ENCODE data around the gene INPP4B. TPM values are rescaled to one million over a fixed set of nuclear protein-coding genes. Genes with fewer than 3 reads are reported as not detected.
"Not testable (repeated sequence)": the region's sequence is repeated elsewhere in the genome, so short reads cannot be mapped to it uniquely, and the experiment has no call there.

INPP4B gene
- total RNA-seq, 1 experiment from 2014 or later, result 25.2 TPM

DNA sequence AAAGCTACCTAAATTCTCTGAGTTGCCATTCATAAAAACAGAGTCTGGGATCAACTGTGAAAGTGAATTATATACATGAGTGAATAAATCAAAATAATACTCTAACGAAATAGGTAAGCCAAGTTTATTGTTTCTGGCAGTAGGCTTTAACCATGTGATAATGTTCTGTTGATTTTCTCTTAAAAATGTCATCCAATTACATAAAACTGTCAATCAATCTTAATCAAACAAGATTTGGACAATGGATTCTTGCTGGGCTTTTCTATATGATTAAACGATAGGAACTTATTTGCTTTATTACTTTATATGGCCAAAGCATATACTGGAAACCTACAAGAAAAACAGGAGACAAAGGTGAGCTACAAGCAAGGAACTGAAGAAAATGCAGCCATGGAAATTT lies 148.8 kb downstream of the INPP4B start:
- Histone ChIP-seq H3K27me3 (no peaks in the 10 kb centered on the region), H3K27ac (no peak overlapping the region), H3K4me3 (no peak overlapping the region), H3K9me3 (replicated peaks) (no peaks in the 10 kb centered on the region), H3K4me1 (no peaks in the 10 kb centered on the region), H3K36me3 (no peaks in the 10 kb centered on the region)
- no peak for DNase-seq

DNA sequence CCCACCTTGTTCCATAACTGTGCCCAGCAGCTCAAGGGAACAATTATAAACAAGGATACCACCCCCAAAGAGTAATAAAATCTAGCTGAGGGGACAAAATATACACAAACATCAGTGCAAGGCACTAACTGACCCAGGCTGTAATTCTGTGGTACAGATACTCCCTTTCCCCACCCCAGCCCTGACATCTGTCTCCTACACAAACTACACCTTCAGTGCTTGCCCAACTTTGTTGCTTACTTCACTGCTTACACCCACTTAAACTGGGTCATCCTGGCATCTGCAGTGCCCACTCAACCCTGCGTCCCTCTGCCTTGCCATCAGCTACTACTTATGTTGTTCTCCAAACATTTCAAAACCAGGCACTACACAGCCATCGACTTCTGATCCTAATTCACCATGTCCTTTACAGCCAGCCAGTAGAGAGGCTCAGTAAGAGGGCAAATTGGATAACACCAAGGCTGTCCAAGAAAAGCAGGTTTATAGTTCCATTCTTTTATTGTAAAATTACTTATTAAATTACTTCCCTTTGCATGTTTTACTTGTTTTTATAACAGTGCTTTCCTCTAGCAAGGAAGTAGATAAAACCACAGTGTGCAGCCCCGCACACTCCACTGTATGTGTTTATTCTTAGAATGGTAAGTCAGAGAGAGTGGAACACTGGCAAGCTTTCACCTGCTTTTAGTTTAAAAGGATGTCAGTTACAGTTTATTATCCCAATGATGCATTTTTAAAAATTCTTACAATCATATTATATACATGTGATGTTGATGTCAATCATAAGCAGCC lies 149.6 kb downstream of the INPP4B start:
- no peak overlapping the region for H3K4me3 ChIP-seq
- no peak overlapping the region for H3K27ac ChIP-seq
- H3K36me3 ChIP-seq, result no peaks in the 10 kb centered on the region
- no peak for DNase-seq
- no peaks in the 10 kb centered on the region for H3K4me1 ChIP-seq
- no peaks in the 10 kb centered on the region for H3K27me3 ChIP-seq
- H3K9me3 ChIP-seq (replicated peaks), result no peaks in the 10 kb centered on the region

DNA sequence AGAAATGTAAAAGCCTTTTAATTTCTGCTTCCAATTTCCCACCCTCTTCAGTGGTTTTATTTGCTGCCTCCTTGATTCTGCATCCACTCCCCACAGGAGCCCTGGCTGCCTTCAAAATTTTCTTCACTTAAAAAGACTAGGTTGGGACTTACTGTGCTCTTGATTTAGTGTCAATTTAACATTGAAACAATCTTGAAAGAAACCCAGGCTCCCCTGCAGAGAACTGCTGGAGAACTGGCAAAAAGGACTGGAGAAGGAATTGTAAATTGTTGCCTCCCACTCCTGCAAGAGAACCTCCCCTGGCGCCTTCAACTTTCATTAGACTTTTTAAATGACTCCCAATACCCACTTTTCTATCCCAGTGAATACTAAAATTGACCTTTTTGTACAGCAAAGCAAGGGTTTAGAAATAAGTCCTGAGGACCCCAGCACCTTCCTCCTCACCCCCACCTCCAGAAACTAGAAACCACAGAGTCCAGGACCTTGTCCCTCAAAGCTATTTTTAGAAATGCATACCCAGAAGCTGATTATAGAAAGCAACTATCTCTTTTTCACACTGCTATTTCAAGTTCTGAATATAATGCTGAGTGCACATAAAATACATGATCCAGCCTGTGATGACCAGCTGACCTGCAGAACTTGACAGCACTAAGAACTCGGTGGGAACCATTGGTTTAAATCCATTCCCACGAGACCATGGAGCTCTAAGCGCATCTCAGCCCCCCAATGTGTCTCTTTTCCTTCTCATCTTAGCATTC lies 155.5 kb downstream of the INPP4B start:
- Histone ChIP-seq H3K4me1 (no peaks in the 10 kb centered on the region), H3K36me3 (no peaks in the 10 kb centered on the region), H3K27me3 (no peaks in the 10 kb centered on the region), H3K9me3 (replicated peaks) (no peaks in the 10 kb centered on the region), H3K4me3 (no peak overlapping the region), H3K27ac (no peak overlapping the region)
- no peak for DNase-seq

DNA sequence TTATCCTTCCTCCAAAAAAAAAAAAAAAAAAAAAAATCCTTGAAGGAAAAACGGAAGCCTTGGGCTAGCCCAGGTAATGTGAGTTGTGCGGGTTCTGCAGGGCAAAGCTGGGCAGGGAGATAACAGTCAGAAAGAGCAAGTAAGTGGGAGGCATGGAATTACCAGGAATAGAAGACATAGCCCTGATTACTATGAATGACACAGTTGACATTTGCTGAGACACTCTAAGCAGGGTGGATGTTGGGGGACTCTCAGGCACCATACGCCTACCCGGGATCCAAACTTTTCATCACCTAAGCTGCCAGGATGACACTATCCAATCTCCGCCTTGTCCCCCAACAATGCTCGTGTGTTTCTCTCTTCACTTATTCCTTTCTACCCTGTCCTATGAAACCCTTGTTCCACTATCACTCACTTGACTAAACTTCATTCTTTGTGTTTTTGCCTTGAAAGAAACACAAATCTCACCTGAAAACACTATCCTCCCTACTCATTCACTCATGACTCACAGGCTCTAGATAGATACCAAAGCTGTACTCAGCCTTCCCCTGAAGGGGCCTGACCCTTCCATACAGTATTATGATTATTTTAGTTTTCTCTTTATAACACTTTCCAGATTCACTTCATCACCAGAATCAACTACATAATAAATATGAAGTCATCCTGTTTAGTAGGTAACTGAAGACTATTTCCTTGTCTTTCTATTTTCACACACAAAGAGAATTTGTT lies 158.4 kb downstream of the INPP4B start:
- no peaks in the 10 kb centered on the region for H3K27me3 ChIP-seq
- no peaks in the 10 kb centered on the region for H3K9me3 ChIP-seq (replicated peaks)
- no peak overlapping the region for H3K4me3 ChIP-seq
- H3K36me3 ChIP-seq, result no peaks in the 10 kb centered on the region
- no peak overlapping the region for H3K27ac ChIP-seq
- no peak for DNase-seq
- no peaks in the 10 kb centered on the region for H3K4me1 ChIP-seq

DNA sequence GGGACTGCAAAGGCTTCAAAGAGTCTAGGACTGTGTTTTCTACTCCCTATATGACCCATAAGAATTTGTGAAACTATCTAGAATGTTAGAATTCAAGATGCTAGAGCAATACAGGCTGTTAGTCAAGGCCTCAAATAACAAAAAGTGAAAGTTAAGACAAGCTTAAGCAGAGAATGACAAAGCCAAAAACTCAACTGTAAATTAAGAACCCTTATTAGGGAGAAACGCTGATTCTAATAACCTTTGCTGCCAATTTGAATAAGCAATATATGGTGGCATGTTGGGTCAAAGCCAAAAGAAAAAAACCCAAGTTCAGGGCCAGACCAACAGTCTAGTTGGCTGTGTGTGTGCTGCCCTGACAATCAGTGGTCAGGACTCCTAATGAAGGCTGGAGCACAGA lies 160.0 kb downstream of the INPP4B start:
- no peak for DNase-seq
- no peaks in the 10 kb centered on the region for H3K27me3 ChIP-seq
- no peaks in the 10 kb centered on the region for H3K9me3 ChIP-seq (replicated peaks)
- H3K4me1 ChIP-seq, result no peaks in the 10 kb centered on the region
- H3K4me3 ChIP-seq, result no peak overlapping the region
- no peaks in the 10 kb centered on the region for H3K36me3 ChIP-seq
- H3K27ac ChIP-seq, result no peak overlapping the region

DNA sequence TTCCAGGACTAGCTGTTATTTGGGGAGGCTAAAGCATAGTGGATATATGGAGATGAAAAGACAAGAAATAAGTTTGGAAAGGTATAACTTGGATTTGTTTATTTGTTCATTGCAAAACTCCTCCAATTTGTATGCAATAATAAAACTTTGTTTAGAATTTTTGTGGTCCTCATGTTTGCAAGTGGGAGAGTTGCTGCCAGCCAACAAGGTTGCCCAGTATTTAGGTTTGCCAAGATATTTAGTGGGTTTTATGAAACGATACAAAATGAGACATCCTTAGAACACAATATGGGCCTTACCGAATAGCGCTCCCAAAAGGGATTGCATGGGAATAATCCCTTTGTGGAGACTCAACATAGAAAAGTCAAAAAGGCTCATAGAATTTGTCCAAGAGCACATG lies 162.1 kb downstream of the INPP4B start:
- H3K9me3 ChIP-seq (replicated peaks), result no peaks in the 10 kb centered on the region
- no peak for DNase-seq
- H3K27ac ChIP-seq, result no peak overlapping the region
- no peaks in the 10 kb centered on the region for H3K27me3 ChIP-seq
- H3K4me3 ChIP-seq, result no peak overlapping the region
- no peaks in the 10 kb centered on the region for H3K36me3 ChIP-seq
- no peaks in the 10 kb centered on the region for H3K4me1 ChIP-seq

DNA sequence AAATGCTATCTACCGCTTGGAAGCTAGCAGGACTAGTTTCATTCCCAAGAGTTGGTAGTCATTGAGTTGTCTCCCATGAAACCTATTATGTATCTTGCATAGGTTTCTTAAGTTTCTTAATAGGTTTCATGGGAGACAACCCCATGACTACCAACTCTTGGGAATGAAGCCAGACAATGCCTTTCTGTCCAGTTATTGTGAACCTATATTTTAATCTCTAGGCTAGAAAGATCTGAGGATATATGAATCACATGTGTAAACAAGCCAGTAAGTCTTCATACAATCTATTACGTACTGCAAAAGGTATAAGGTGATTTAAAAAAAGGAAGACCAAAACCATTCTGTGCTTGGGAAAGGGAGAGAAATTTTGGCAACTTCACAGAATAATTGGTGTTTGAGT lies 162.6 kb downstream of the INPP4B start:
- DNase-seq, result no peak
- Histone ChIP-seq H3K27me3 (no peaks in the 10 kb centered on the region), H3K9me3 (replicated peaks) (no peaks in the 10 kb centered on the region), H3K36me3 (no peaks in the 10 kb centered on the region), H3K27ac (no peak overlapping the region), H3K4me1 (no peaks in the 10 kb centered on the region), H3K4me3 (no peak overlapping the region)

DNA sequence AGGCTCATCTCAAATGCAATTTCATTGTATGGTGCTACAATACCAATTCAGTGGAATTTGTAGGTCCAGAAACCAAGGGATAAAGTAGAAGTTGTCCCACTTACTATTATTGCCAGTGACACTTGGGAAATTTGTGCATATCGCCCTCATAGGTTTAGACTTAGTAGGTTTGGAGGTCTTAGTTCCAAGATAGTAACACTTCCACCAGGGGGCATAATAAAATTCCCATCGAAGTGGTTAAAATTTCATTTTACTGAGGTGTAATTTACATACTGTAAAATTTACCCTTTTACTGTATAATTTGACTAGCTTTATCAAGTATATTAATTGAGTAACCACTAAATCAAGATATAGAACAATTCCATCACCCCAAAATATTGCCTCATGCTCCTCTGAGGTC lies 174.6 kb downstream of the INPP4B start:
- Histone ChIP-seq H3K4me1 (no peaks in the 10 kb centered on the region), H3K36me3 (no peaks in the 10 kb centered on the region), H3K4me3 (no peak overlapping the region), H3K9me3 (replicated peaks) (peaks cover 3% of the 10 kb centered on the region), H3K27me3 (no peaks in the 10 kb centered on the region), H3K27ac (no peak overlapping the region)
- DNase-seq, result peak in 1 of 2 experiments; percentile 12

DNA sequence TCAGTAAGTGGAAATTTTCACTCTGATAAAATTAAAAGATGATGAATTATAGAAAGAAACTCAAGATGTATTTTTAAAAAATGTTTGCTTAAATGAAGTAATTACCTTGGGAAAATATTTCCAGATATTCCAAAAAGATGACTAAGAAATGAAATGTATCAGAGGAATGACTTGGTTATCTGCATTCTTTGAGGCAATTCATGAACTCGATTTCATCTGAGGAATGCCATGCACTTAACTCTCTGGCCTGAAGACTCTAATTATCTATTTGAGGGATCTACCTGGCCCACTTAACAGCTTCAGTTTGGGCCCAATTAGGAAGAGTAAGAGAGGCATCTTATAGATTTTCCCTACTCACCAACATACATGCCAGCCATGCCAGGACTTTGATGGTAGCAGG lies 182.3 kb downstream of the INPP4B start:
- H3K36me3 ChIP-seq, result no peaks in the 10 kb centered on the region
- no peak overlapping the region for H3K4me3 ChIP-seq
- DNase-seq, result no peak

DNA sequence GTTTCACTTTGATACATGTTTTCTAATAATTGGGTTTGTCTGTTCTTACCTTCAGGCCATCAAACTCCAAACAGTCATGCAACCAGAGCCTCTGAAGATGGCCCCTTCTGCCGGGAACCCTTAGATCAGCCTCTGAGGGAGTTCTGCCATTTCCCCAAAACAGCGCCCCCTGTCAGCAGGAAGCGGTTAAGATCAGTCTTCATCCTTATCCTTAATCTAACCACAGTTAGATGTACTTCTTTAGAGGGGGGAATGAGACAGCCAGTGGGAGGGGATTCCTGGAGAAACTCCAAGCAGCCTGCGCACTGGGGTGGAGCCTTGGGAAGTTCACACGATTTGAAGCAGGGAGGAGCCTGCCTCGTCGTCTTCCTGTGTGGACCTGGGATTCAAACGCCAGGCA lies 185.4 kb downstream of the INPP4B start:
- no peak overlapping the region for H3K4me3 ChIP-seq
- peak; percentile 3 to 19 for DNase-seq

More for the DNA sequence above, 182.3 kb downstream of the INPP4B start:
- H3K4me1 ChIP-seq, result no peaks in the 10 kb centered on the region
- peaks cover 3% of the 10 kb centered on the region for H3K9me3 ChIP-seq (replicated peaks)
- H3K27me3 ChIP-seq, result no peaks in the 10 kb centered on the region
- no peak overlapping the region for H3K27ac ChIP-seq

DNA sequence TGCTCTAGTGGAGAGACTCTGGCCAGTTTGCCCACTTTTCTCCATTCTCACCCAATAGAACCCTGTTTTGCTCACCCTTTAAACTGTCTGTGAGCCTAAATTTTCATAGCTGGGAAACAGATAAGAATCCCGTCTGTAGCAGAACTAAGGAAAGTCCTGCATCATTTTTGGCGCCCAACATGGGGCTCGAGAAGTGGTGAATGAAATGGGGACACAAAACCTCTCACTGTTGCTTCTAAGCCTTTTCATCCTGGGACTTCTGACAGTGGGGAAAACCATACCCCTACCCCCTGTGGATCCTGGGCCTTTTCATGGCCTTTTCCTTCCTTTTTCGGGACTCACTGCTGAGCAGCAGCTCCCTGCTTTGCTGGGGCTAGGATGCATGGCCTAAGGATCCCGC lies 189.9 kb downstream of the INPP4B start:
- H3K36me3 ChIP-seq, result no peaks in the 10 kb centered on the region; the same call in 1 of the 2 replicates
- peak; percentile 10 to 31 for DNase-seq
- H3K27me3 ChIP-seq, result no peaks in the 10 kb centered on the region
- peaks cover 18% of the 10 kb centered on the region; the same call in 1 of the 2 replicates for H3K9me3 ChIP-seq (replicated peaks)
- H3K4me3 ChIP-seq, result no peak overlapping the region
- no peaks in the 10 kb centered on the region for H3K4me1 ChIP-seq
- no peak overlapping the region for H3K27ac ChIP-seq

More for the DNA sequence above, 185.4 kb downstream of the INPP4B start:
- H3K36me3 ChIP-seq, result no peaks in the 10 kb centered on the region
- peaks cover 8% of the 10 kb centered on the region; the same call in 1 of the 2 replicates for H3K9me3 ChIP-seq (replicated peaks)
- no peak overlapping the region for H3K27ac ChIP-seq
- H3K27me3 ChIP-seq, result no peaks in the 10 kb centered on the region
- no peaks in the 10 kb centered on the region for H3K4me1 ChIP-seq

DNA sequence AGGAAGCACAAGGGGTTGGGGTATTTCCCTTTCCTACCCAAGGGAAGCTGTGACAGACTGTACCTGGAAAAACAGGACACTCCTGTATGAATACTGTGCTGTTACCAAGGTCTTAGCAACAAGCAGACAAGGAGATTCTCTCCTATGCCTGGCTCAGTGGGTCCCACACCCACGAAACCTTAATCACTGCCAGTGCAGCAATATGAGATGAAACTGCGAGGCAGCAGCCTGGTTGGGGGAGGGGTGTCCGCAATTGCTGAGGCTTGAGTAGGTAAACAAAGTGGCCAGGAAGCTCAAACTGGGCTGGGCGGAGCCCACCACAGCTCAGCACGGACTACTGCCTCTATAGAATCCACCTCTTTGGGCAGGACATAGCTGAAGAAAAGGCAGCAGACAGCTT lies 197.7 kb downstream of the INPP4B start:
- Histone ChIP-seq H3K4me3 (no peak overlapping the region), H3K27ac (no peak overlapping the region)
- DNase-seq, result no peak

DNA sequence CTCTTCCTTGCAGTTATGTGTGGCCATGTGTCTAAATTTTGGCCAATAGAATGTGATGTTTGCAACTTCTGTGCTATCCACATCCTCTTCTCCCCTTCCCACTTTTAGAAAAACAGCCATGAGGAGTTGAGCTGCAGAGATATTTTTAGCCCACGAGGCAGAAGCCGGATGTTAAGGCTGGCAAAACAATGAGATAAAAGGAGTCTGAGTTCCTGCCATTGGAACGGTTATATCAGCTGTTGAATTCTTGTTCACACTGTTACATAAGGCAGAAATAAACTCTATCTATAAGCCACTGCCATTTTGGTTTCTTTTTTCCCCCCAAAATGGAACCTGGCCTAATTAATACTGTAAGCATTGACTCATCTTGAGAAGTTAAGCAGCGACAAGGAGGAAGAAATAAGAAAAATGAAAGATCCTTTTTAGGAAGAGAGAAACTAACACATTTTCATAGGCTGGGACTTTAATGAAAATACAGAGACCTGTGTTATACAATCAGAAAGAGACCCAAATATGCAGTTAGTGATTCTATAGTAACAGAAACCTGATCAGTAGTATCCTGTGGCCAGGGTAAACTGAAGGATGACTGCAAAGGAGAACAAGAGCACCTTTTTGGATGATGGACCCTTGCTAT lies 200.5 kb downstream of the INPP4B start:
- no peaks in the 10 kb centered on the region for H3K36me3 ChIP-seq
- H3K27me3 ChIP-seq, result no peaks in the 10 kb centered on the region
- peaks cover 9% of the 10 kb centered on the region for H3K4me1 ChIP-seq
- peak; percentile 13 to 52 for DNase-seq
- H3K4me3 ChIP-seq, result peak overlapping the region; percentile 4; the same call in 1 of the 2 replicates
- H3K27ac ChIP-seq, result peak overlapping the region; percentile 20; the same call in 1 of the 2 replicates
- H3K9me3 ChIP-seq (replicated peaks), result 0 out of 2 replicates have a peak, but pooled peaks cover 4% of the 10 kb centered on the region

More for the DNA sequence above, 197.7 kb downstream of the INPP4B start:
- no peaks in the 10 kb centered on the region for H3K36me3 ChIP-seq
- H3K4me1 ChIP-seq, result peaks cover 9% of the 10 kb centered on the region
- H3K9me3 ChIP-seq (replicated peaks), result 0 out of 2 replicates have a peak, but pooled peaks cover 6% of the 10 kb centered on the region
- H3K27me3 ChIP-seq, result no peaks in the 10 kb centered on the region

DNA sequence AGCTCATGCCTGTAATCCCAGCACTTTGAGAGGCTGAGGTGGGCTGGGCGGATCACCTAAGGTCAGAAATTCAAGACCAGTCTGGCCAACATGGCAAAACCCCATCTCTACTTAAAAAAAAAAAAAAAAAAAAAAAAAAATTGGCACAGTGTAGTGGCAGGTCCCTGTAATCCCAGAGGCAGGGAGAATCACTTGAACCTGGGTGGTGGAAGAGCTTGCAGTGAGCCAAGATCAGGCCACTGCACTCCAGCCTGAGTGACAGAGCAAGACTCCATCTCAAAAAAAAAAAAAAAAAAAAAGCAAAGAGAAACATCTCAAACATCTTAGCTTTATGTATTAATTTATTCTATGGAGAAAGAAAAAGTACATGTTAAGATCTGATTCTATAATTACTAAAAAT lies 201.5 kb downstream of the INPP4B start:
- H3K27me3 ChIP-seq; H3K9me3 ChIP-seq (replicated peaks); H3K4me1 ChIP-seq; H3K4me3 ChIP-seq; H3K27ac ChIP-seq; H3K36me3 ChIP-seq: not testable (repeated sequence)
- DNase-seq, result peak in 1 of 2 experiments; percentile 2
